DOHH2 (cell line): ENCODE results near the gene PEA15.

Source experiments
- H3F3A ChIP-seq: fragments of 200-600 bp; sonication (generic), shearing (Covaris generic); 2 replicates; pipeline ENCODE4 v1.6.0; 2016; ENCODE audit warnings: antibody characterized with exemption, mild to moderate bottlenecking; ENCODE audit not compliant: control insufficient read depth, insufficient read depth
- H3K27ac ChIP-seq: fragments of 200-600 bp; sonication (generic); 2 replicates; pipeline ENCODE4 v1.5.1; 2014; ENCODE audit warnings: low read depth, mild to moderate bottlenecking, low read length, moderate library complexity
- H3K27me3 ChIP-seq: fragments of 200-600 bp; sonication (generic); 2 replicates; pipeline ENCODE4 v1.6.1; 2014; ENCODE audit warnings: mild to moderate bottlenecking, low read length, mixed read lengths; ENCODE audit not compliant: control insufficient read depth
- H3K36me3 ChIP-seq: fragments of 200-600 bp; sonication (generic); 2 replicates; pipeline ENCODE4 v1.6.1; 2014; ENCODE audit warnings: mild to moderate bottlenecking, low read length, moderate library complexity, mixed read lengths; ENCODE audit not compliant: control insufficient read depth
- H3K4me1 ChIP-seq: fragments of 200-600 bp; sonication (generic); 2 replicates; pipeline ENCODE4 v1.6.1; 2014; ENCODE audit warnings: mild to moderate bottlenecking, low read length, mixed read lengths; ENCODE audit not compliant: control insufficient read depth
- H3K4me2 ChIP-seq: fragments of 200-600 bp; sonication (generic); 2 replicates; pipeline ENCODE4 v1.6.0; 2014; ENCODE audit warnings: mild to moderate bottlenecking, low read length, moderate library complexity
- H3K4me3 ChIP-seq: fragments of 200-600 bp; sonication (generic); 2 replicates; pipeline ENCODE4 v1.5.1; 2014; ENCODE audit warnings: mild to moderate bottlenecking, low read length, mixed read lengths
- H3K79me2 ChIP-seq: fragments of 200-600 bp; sonication (generic); 2 replicates; pipeline ENCODE4 v1.6.1; 2014; ENCODE audit warnings: mild to moderate bottlenecking, low read length, mixed read lengths; ENCODE audit not compliant: control insufficient read depth
- H3K9me2 ChIP-seq: fragments of 200-600 bp; sonication (generic); replicated peaks from 2 replicates; pipeline ENCODE4 v1.6.1; 2014; ENCODE audit warnings: mild to moderate bottlenecking, low read length, mixed read lengths; ENCODE audit not compliant: control insufficient read depth
- H3K9me3 ChIP-seq: fragments of 200-600 bp; sonication (generic); 2 replicates; pipeline ENCODE4 v1.6.1; 2014; ENCODE audit warnings: antibody characterized with exemption, low read length, mixed read lengths; ENCODE audit not compliant: control insufficient read depth, insufficient read depth
- H4K20me1 ChIP-seq: fragments of 200-600 bp; sonication (generic); 2 replicates; pipeline ENCODE4 v1.6.0; 2014; ENCODE audit warnings: low read depth, mild to moderate bottlenecking, antibody characterized with exemption, low read length, moderate library complexity; ENCODE audit not compliant: control insufficient read depth, insufficient read depth
- EZH2phosphoT487 ChIP-seq: fragments of 200-600 bp; sonication (generic); IDR thresholded peaks from 2 replicates; pipeline ENCODE4 v1.6.1; 2017; ENCODE audit warnings: borderline replicate concordance, mild to moderate bottlenecking, antibody characterized with exemption, low read length, moderate library complexity, mixed read lengths
- TF ChIP-seq, protein P1 (sequence below): fragments of 200-600 bp; sonication (generic); IDR thresholded peaks from one replicate; pipeline ENCODE4 v1.5.1; 2014; ENCODE audit warnings: antibody characterized with exemption, mild to moderate bottlenecking, low read depth, low read length; ENCODE audit not compliant: poor library complexity, severe bottlenecking

Gene PEA15

GRCh38 chr1:160177231-160177630, 28.0 kb upstream of the PEA15 start:
- Histone ChIP-seq H3K9me2 (no peaks in the 10 kb centered on the region), H3K4me1 (no peaks in the 10 kb centered on the region), H3K9me3 (no peaks in the 10 kb centered on the region), H3K36me3 (no peaks in the 10 kb centered on the region), H3K4me2 (no peak overlapping the region), H3F3A (no peaks in the 10 kb centered on the region), H3K79me2 (no peaks in the 10 kb centered on the region), H3K27me3 (peaks cover 21% of the 10 kb centered on the region; the same call in 1 of the 2 replicates), H4K20me1 (no peaks in the 10 kb centered on the region), H3K27ac (no peak overlapping the region), H3K4me3 (no peak overlapping the region)
- no peak for TF ChIP-seq EZH2phosphoT487
- TF ChIP-seq, protein P1, sequence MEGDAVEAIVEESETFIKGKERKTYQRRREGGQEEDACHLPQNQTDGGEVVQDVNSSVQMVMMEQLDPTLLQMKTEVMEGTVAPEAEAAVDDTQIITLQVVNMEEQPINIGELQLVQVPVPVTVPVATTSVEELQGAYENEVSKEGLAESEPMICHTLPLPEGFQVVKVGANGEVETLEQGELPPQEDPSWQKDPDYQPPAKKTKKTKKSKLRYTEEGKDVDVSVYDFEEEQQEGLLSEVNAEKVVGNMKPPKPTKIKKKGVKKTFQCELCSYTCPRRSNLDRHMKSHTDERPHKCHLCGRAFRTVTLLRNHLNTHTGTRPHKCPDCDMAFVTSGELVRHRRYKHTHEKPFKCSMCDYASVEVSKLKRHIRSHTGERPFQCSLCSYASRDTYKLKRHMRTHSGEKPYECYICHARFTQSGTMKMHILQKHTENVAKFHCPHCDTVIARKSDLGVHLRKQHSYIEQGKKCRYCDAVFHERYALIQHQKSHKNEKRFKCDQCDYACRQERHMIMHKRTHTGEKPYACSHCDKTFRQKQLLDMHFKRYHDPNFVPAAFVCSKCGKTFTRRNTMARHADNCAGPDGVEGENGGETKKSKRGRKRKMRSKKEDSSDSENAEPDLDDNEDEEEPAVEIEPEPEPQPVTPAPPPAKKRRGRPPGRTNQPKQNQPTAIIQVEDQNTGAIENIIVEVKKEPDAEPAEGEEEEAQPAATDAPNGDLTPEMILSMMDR = no peak

GRCh38 chr1:160177667-160178066, 27.5 kb upstream of the PEA15 start:
- peaks cover 21% of the 10 kb centered on the region; the same call in 1 of the 2 replicates for H3K27me3 ChIP-seq
- no peak overlapping the region for H3K4me3 ChIP-seq
- H3K9me3 ChIP-seq = no peaks in the 10 kb centered on the region
- H3F3A ChIP-seq = no peaks in the 10 kb centered on the region
- H3K36me3 ChIP-seq = no peaks in the 10 kb centered on the region
- H3K4me2 ChIP-seq = no peak overlapping the region
- no peaks in the 10 kb centered on the region for H3K79me2 ChIP-seq
- H3K9me2 ChIP-seq = no peaks in the 10 kb centered on the region
- H4K20me1 ChIP-seq = no peaks in the 10 kb centered on the region
- TF ChIP-seq, protein P1 = no peak
- no peak for TF ChIP-seq EZH2phosphoT487
- H3K4me1 ChIP-seq = no peaks in the 10 kb centered on the region
- no peak overlapping the region for H3K27ac ChIP-seq

DNA sequence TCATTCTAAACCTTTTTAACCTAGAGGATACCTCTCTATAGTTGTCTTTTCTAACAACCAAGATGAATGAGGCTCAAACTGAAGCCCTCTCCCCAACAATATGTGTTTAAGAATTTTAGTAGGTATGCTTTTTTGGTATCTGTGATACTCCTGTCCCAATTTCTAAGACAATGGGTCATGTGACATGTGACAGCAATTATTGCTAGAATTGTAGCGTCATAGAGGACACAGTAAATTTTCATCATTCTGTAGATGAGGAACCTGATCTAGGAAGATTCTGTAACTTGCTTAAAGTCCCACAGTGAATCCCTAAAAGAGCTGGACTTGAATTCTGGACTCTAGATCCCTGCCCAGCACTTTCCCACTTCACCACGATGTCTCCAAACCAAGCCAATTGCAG, 26.5 kb upstream of the PEA15 start:
- Histone ChIP-seq H3K4me3 (no peak overlapping the region), H3K4me2 (no peak overlapping the region), H3K27me3 (peaks cover 16% of the 10 kb centered on the region; the same call in 1 of the 2 replicates), H3K27ac (no peak overlapping the region), H3K4me1 (no peaks in the 10 kb centered on the region), H4K20me1 (no peaks in the 10 kb centered on the region), H3K79me2 (no peaks in the 10 kb centered on the region), H3F3A (no peaks in the 10 kb centered on the region), H3K9me3 (no peaks in the 10 kb centered on the region), H3K9me2 (no peaks in the 10 kb centered on the region), H3K36me3 (no peaks in the 10 kb centered on the region)
- no peak for TF ChIP-seq EZH2phosphoT487
- TF ChIP-seq, protein P1 = no peak

- no peak overlapping the region for H3K4me2 ChIP-seq
- no peak overlapping the region for H3K27ac ChIP-seq
- H4K20me1 ChIP-seq = no peaks in the 10 kb centered on the region
- no peaks in the 10 kb centered on the region for H3K79me2 ChIP-seq
- H3K4me1 ChIP-seq = no peaks in the 10 kb centered on the region
- H3F3A ChIP-seq = no peaks in the 10 kb centered on the region
- no peak overlapping the region for H3K4me3 ChIP-seq
- no peak for TF ChIP-seq EZH2phosphoT487
- TF ChIP-seq, protein P1 = no peak
- H3K36me3 ChIP-seq = no peaks in the 10 kb centered on the region
- no peaks in the 10 kb centered on the region for H3K9me3 ChIP-seq
- H3K9me2 ChIP-seq = no peaks in the 10 kb centered on the region
- peaks cover 11% of the 10 kb centered on the region; the same call in 1 of the 2 replicates for H3K27me3 ChIP-seq
Measured at GRCh38 chr1:160179336-160179735, 25.8 kb upstream of the PEA15 start.
